ENCODE data around the gene TMEM53. TPM values are rescaled to one million over a fixed set of nuclear protein-coding genes. Genes with fewer than 3 reads are reported as not detected.
A peak's percentile ranks its signal among the peaks of the same experiment; 100 is the strongest.

TMEM53 gene
- total RNA-seq, 1 donor from 2014 or later = 11.8 TPM

DNA sequence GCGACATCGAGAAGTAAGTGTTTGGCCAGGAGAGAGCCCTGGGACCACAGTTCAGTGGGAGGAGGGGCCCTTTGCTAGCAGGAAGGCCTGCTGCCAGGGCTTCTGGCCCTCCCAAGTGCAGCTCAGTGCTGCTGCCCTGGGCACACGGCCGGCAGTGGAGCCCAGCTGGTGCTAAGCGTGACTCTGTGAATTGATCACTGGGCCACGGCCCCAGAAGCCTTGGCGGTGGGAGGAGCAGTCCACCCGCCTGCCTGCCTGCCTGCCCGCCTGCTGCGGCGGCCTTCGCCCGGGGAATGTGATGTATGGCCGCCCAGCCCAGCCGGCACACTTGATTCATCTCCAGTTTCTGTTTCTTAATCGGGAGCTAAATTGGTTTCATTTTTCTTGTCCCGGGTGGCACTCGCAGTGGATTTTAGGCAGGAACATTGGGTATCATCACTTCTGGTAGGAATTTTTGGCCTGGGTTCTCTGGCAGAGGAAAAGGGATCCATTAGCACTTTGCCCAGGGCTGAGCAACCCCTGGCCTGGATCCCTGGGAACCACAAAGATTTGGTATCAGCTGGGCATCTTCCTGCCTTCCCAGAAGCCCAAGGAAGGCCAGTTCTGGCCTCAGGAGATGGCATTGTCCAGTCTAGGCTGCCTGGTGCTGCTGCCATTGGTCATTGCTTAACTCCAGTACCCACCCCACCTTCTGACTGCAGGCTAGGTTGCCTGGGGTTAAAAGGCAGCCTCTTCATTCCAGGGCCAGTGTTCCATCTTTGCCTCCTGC, 28.6 kb downstream of the TMEM53 start:
- H3K4me1 Mint-ChIP-seq (ENCODE audit: low read depth) = peaks cover 29% of the 10 kb centered on the region
- H3K36me3 Mint-ChIP-seq (ENCODE audit: insufficient read depth) = peaks cover 21% of the 10 kb centered on the region
- no peak overlapping the region for H3K4me3 Mint-ChIP-seq (ENCODE audit: low read depth)
- peak overlapping the region; percentile 56 for H3K27ac Mint-ChIP-seq
- no peaks in the 10 kb centered on the region for H3K9me3 Mint-ChIP-seq (ENCODE audit: low read depth)
- no peaks in the 10 kb centered on the region for H3K27me3 Mint-ChIP-seq
- DNase-seq (ENCODE audit: low spot score, unreplicated experiment) = no peak
- TF ChIP-seq, protein P1, sequence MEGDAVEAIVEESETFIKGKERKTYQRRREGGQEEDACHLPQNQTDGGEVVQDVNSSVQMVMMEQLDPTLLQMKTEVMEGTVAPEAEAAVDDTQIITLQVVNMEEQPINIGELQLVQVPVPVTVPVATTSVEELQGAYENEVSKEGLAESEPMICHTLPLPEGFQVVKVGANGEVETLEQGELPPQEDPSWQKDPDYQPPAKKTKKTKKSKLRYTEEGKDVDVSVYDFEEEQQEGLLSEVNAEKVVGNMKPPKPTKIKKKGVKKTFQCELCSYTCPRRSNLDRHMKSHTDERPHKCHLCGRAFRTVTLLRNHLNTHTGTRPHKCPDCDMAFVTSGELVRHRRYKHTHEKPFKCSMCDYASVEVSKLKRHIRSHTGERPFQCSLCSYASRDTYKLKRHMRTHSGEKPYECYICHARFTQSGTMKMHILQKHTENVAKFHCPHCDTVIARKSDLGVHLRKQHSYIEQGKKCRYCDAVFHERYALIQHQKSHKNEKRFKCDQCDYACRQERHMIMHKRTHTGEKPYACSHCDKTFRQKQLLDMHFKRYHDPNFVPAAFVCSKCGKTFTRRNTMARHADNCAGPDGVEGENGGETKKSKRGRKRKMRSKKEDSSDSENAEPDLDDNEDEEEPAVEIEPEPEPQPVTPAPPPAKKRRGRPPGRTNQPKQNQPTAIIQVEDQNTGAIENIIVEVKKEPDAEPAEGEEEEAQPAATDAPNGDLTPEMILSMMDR (IDR thresholded peaks at IDR 0.05; ENCODE audit: unreplicated experiment) = no peak

DNA sequence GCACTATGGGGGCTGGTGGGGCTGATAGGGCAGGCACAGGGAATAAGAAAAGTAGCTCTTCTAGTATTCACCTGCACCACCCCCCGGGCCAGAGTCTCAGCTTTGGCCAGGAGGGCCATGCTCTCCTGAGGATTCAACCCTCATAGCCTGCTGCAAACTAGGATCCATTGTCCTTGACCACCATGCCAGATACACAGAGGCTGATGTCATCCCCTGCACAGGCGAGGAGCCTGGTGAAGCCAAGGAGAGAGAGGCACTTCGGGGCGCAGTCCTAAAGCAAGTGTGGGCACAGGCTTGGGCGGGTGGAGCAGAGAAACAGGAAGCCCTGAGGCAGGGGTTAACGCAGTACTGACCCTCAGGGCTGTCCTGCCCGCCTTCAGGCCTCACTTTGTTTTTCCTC, 29.5 kb downstream of the TMEM53 start:
- TF ChIP-seq, protein P1 (IDR thresholded peaks at IDR 0.05; ENCODE audit: unreplicated experiment) = no peak

DNA sequence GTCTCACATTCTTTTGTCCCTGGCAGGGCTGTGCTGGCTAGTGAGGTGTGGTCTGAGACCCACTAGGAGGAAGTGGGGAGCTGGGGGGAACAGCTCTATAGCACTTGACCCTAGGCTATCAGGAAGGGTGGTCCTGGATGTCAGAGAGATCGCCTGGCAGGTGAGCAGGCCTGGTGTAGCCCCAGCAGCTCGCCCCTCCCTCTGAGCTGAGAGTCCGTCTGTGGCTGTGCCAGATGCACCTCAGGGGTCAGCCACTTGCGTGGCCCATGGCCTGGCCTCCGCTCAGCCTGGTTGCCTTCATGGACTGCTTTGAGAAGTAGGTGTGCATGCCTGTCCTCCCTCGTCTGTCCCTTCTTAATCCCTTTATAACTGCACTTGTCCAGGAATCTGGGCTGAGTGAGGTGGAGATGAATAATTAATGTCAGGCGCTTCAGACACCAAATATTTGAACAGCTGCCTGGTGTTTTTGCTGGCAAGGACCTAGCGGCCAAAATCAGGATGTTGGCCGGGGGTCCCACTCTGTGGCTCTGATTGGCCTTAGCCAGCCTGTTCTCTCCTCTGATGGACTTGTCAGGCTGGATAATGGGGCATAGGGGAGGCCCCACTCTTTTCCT, 30.5 kb downstream of the TMEM53 start:
- H3K36me3 Mint-ChIP-seq (ENCODE audit: insufficient read depth) = peaks cover 17% of the 10 kb centered on the region
- H3K4me1 Mint-ChIP-seq (ENCODE audit: low read depth) = peaks cover 29% of the 10 kb centered on the region
- H3K4me3 Mint-ChIP-seq (ENCODE audit: low read depth) = no peak overlapping the region
- DNase-seq (ENCODE audit: low spot score, unreplicated experiment) = no peak
- H3K9me3 Mint-ChIP-seq (ENCODE audit: low read depth) = no peaks in the 10 kb centered on the region
- no peaks in the 10 kb centered on the region for H3K27me3 Mint-ChIP-seq
- H3K27ac Mint-ChIP-seq = peak overlapping the region; percentile 41
- TF ChIP-seq, protein P1 (IDR thresholded peaks at IDR 0.05; ENCODE audit: unreplicated experiment) = no peak

More for the DNA sequence above, 29.5 kb downstream of the TMEM53 start:
- Mint-ChIP-seq H3K27ac (peak overlapping the region; percentile 56), H3K27me3 (no peaks in the 10 kb centered on the region), H3K4me1 (ENCODE audit: low read depth) (peaks cover 32% of the 10 kb centered on the region), H3K36me3 (ENCODE audit: insufficient read depth) (peaks cover 21% of the 10 kb centered on the region), H3K4me3 (ENCODE audit: low read depth) (no peak overlapping the region), H3K9me3 (ENCODE audit: low read depth) (no peaks in the 10 kb centered on the region)
- no peak for DNase-seq (ENCODE audit: low spot score, unreplicated experiment)

DNA sequence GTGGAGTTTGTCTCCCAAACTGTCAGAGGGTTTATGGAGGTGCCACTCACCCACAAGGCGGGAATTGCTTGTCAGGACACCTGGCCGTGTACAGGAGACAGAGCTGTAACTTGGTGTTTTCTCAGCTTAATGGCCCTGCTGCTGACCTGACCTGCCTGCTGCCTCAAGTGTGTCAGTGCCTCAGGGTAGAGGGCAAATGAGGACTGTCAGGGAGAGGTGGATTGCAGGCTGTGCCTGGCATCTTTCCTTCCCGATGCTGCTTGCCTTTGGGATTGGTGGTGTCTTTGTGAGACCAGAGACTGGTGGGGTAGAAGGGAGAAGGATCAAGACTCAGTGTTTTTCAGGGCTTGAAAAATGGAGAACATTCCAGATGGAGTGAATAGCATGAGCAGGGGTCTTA, 31.4 kb downstream of the TMEM53 start:
- DNase-seq (ENCODE audit: low spot score, unreplicated experiment) = no peak
- TF ChIP-seq, protein P1 (IDR thresholded peaks at IDR 0.05; ENCODE audit: unreplicated experiment) = no peak
- Mint-ChIP-seq H3K36me3 (ENCODE audit: insufficient read depth) (peaks cover 16% of the 10 kb centered on the region), H3K4me1 (ENCODE audit: low read depth) (peaks cover 29% of the 10 kb centered on the region), H3K9me3 (ENCODE audit: low read depth) (no peaks in the 10 kb centered on the region), H3K27ac (peak overlapping the region; percentile 40), H3K27me3 (no peaks in the 10 kb centered on the region), H3K4me3 (ENCODE audit: low read depth) (no peak overlapping the region)

DNA sequence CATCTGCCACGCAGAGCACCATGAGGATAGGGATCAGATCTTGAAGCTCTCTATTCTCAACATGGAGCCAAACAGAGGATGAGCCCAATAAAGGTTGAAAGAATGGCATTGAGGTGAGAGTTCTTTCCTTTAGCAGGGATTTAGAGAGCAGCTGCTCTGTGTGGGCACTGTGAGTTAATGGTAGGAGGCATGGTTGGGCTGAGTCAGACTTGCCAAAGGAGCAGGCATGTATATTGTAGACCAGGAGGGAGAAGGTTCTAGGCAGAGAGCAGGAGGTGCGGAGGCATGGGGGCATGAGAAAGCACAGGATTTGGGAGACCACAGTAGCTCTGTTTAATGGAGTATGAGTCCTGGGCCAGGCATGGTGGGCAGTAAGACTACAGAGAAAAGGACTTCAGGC, 32.0 kb downstream of the TMEM53 start:
- no peak overlapping the region for H3K27ac Mint-ChIP-seq

More for the DNA sequence above, 32.0 kb downstream of the TMEM53 start:
- no peak overlapping the region for H3K4me3 Mint-ChIP-seq (ENCODE audit: low read depth)
- peaks cover 32% of the 10 kb centered on the region for H3K4me1 Mint-ChIP-seq (ENCODE audit: low read depth)
- no peaks in the 10 kb centered on the region for H3K27me3 Mint-ChIP-seq
- H3K36me3 Mint-ChIP-seq (ENCODE audit: insufficient read depth) = peaks cover 20% of the 10 kb centered on the region
- TF ChIP-seq, protein P1 (IDR thresholded peaks at IDR 0.05; ENCODE audit: unreplicated experiment) = no peak
- no peaks in the 10 kb centered on the region for H3K9me3 Mint-ChIP-seq (ENCODE audit: low read depth)
- DNase-seq (ENCODE audit: low spot score, unreplicated experiment) = no peak

Measured in progenitor cell of endocrine pancreas (in vitro differentiated cells).